ENCODE data around the gene KRT2. TPM values are rescaled to one million over a fixed set of nuclear protein-coding genes. Genes with fewer than 3 reads are reported as not detected.

The KRT2 gene
- total and polyA plus RNA-seq, 12 donors, result not detected

GRCh38 chr12:52691076-52691840, 39.2 kb upstream of the KRT2 start:
- ATAC-seq (peak in 1 of 8 donors; percentile 27), DNase-seq (peak in 1 of 2 donors; percentile 21)
- WGBS, 2 donors, result 4 to 7% methylated on average over 43 to 45 of the region's 45 CpGs
- Histone ChIP-seq H3K4me3 (peak overlapping the region in 6 of 10 donors; percentile 14 to 37 (median 28)), H3K36me3 (no peaks in the 10 kb centered on the region), H3K9me3 (no peaks in the 10 kb centered on the region), H3K27me3 (peaks cover 0 to 78% (median 59%) of the 10 kb centered on the region in 7 donors), H3K27ac (no peak overlapping the region), H3K4me1 (peaks cover 0 to 12% (median 9%) of the 10 kb centered on the region in 9 donors)
- no peak for TF ChIP-seq CTCF (IDR thresholded peaks at IDR 0.05)
- intact Hi-C loops (cut with DNase I), result no loop called here

- Histone ChIP-seq H3K4me1 (peaks cover 0 to 12% (median 9%) of the 10 kb centered on the region in 9 donors), H3K27ac (no peak overlapping the region), H3K27me3 (peaks cover 0 to 84% (median 62%) of the 10 kb centered on the region in 7 donors), H3K36me3 (no peaks in the 10 kb centered on the region), H3K9me3 (no peaks in the 10 kb centered on the region), H3K4me3 (peak overlapping the region in 5 of 10 donors; percentile 14 to 37 (median 30))
- ATAC-seq, result no peak
- no peak for DNase-seq
- WGBS, 2 donors, result 57 to 62% methylated on average over 8 of the region's 8 CpGs
- intact Hi-C loops (cut with DNase I), result no loop called here
- TF ChIP-seq CTCF (IDR thresholded peaks at IDR 0.05), result no peak
These were observed 38.5 kb upstream of the KRT2 start for GRCh38 chr12:52690351-52691075.

- WGBS, 2 donors, result 68 to 69% methylated on average over 1 of the region's 1 CpG
- TF ChIP-seq CTCF (IDR thresholded peaks at IDR 0.05), result no peak
- Histone ChIP-seq H3K36me3 (no peaks in the 10 kb centered on the region), H3K4me3 (no peak overlapping the region), H3K9me3 (no peaks in the 10 kb centered on the region), H3K27me3 (peaks cover 0 to 87% (median 63%) of the 10 kb centered on the region in 7 donors), H3K27ac (no peak overlapping the region), H3K4me1 (peaks cover 0 to 12% (median 9%) of the 10 kb centered on the region in 9 donors)
- DNase-seq (no peak), ATAC-seq (no peak)
- intact Hi-C loops (cut with DNase I), result no loop called here
These were observed 37.9 kb upstream of the KRT2 start for GRCh38 chr12:52689936-52690335.

- intact Hi-C loops (cut with DNase I), result no loop called here
- Histone ChIP-seq H3K36me3 (no peaks in the 10 kb centered on the region), H3K4me1 (peaks cover 0 to 12% (median 9%) of the 10 kb centered on the region in 9 donors), H3K27me3 (peaks cover 0 to 89% (median 65%) of the 10 kb centered on the region in 7 donors), H3K4me3 (no peak overlapping the region), H3K9me3 (no peaks in the 10 kb centered on the region), H3K27ac (no peak overlapping the region)
- ATAC-seq, result no peak
- no peak for TF ChIP-seq CTCF (IDR thresholded peaks at IDR 0.05)
- DNase-seq, result no peak
These were observed 37.2 kb upstream of the KRT2 start for GRCh38 chr12:52689239-52689638.
